Hepatocyte (in vitro differentiated cells): ENCODE measurements around the gene COL13A1. TPM values are rescaled to one million over a fixed set of nuclear protein-coding genes. Genes with fewer than 3 reads are reported as not detected.

ENCODE experiments used
- DNase-seq: peaks from one replicate; pipeline ENCODE4 v3.0.0-alpha.2; 2016; ENCODE audit warnings: low spot score
- H2AFZ ChIP-seq: fragments of 200-600 bp; sonication (generic); 2 replicates; pipeline ENCODE4 v1.6.0; 2016; ENCODE audit warnings: antibody characterized with exemption, mild to moderate bottlenecking
- H3K27ac ChIP-seq: fragments of 200-600 bp; sonication (generic); 2 replicates; pipeline ENCODE4 v1.5.1; 2016; ENCODE audit warnings: mild to moderate bottlenecking
- H3K27me3 ChIP-seq: fragments of 200-600 bp; sonication (generic); 2 replicates; pipeline ENCODE4 v1.6.1; 2016
- H3K36me3 ChIP-seq: fragments of 200-600 bp; sonication (generic); replicated peaks from 2 replicates; pipeline ENCODE4 v1.5.1; 2016; ENCODE audit warnings: low read depth; ENCODE audit not compliant: insufficient read depth
- H3K4me1 ChIP-seq: fragments of 200-600 bp; sonication (generic); 2 replicates; pipeline ENCODE4 v1.5.1; 2016; ENCODE audit warnings: mild to moderate bottlenecking, moderate library complexity; ENCODE audit not compliant: insufficient read depth
- H3K4me2 ChIP-seq: fragments of 200-600 bp; sonication (generic); 2 replicates; pipeline ENCODE4 v1.6.0; 2016
- H3K4me3 ChIP-seq: fragments of 200-600 bp; sonication (generic); 2 replicates; pipeline ENCODE4 v1.5.1; 2016; ENCODE audit warnings: mild to moderate bottlenecking
- H3K79me2 ChIP-seq: fragments of 200-600 bp; sonication (generic); 2 replicates; pipeline ENCODE4 v1.6.0; 2017; ENCODE audit warnings: mild to moderate bottlenecking
- H3K9me2 ChIP-seq: fragments of 200-600 bp; sonication (generic); replicated peaks from 2 replicates; pipeline ENCODE4 v1.6.0; 2017; ENCODE audit warnings: mild to moderate bottlenecking; ENCODE audit not compliant: insufficient read depth
- H3K9me3 ChIP-seq: fragments of 200-600 bp; sonication (generic); 2 replicates; pipeline ENCODE4 v1.5.1; 2016; ENCODE audit warnings: low read depth, mild to moderate bottlenecking
- H4K20me1 ChIP-seq: fragments of 200-600 bp; sonication (generic); 2 replicates; pipeline ENCODE4 v1.6.0; 2016; ENCODE audit warnings: mild to moderate bottlenecking; ENCODE audit not compliant: insufficient read depth, poor library complexity, severe bottlenecking
- EZH2 ChIP-seq: fragments of 200-600 bp; sonication (generic); IDR thresholded peaks from 2 replicates; pipeline ENCODE4 v1.6.1; 2016; ENCODE audit warnings: antibody characterized with exemption, mild to moderate bottlenecking, borderline replicate concordance
- EZH2phosphoT487 ChIP-seq: fragments of 200-600 bp; sonication (generic); IDR thresholded peaks from one replicate; pipeline ENCODE4 v1.6.1; 2018; ENCODE audit warnings: antibody characterized with exemption, mild to moderate bottlenecking, low read depth, moderate library complexity; ENCODE audit not compliant: unreplicated experiment, severe bottlenecking
- WGBS: methylation state at CpG from one replicate; pipeline ENCODE4 v1.1.6; 2016; ENCODE audit warnings: low lambda C conversion rate; ENCODE audit errors: missing lambda C conversion rate; 5-methylcytosine and 5-hydroxymethylcytosine counted together
- polyA plus RNA-seq: library from polyadenylated mRNA; unstranded; fragments of >200 nt; fragmentation: Nextera tagmentation; extraction: Ambion mirVana; gene quantifications from 2 replicates; pipeline ENCODE4 v1.2.1, GENCODE V29; 2016
- total RNA-seq: library from RNA; depleted of rRNA; stranded (reverse); fragments of >200 nt; gene quantifications from 2 replicates; pipeline ENCODE4 v1.2.3, GENCODE V29; 2014
- TF ChIP-seq, protein P1 (sequence below): fragments of 200-600 bp; sonication (generic); IDR thresholded peaks from 2 replicates; pipeline ENCODE4 v1.5.1; 2016; ENCODE audit warnings: antibody characterized with exemption, mild to moderate bottlenecking; ENCODE audit not compliant: poor library complexity

The COL13A1 gene
- total and polyA plus RNA-seq, 2 experiments from 2014 or later = 4.5 to 8.5 TPM

DNA sequence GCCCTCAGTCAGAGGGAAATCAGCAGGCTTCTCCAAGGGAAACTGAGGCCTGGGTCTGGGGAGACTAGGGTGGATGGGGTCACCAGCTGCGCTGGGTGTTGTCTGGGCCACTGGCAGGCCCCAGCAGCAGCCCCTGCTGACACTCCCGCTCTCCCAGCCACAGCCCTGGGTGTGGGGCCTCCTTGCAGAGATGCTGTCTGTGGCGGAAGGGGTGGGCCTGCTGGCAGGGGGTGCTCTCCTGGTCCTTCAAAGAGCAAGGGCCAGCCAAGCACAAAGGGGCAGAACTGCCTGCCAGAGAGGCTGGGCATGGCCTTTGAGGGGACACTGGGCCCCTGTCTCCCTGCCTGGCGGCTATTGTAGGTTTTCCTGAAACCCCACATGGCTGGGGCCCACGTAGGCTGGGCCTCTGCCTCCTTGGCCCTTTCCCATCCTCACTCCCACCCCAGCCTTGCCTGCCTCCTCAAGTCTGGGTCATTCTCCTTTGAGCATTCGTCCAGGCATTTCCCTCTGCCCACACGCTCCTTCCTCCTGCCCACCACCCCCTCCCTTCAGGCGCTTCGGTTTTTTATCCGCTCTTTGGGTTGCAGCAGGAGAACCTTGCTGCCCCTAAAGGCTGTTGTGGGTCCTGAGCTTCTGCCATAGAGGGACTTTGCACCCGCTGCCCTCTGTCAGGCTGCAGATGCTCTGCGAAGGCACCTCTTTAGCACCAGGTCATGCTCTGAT, 9.1 kb downstream of the COL13A1 start:
- H3K4me2 ChIP-seq = no peak overlapping the region
- H3K9me2 ChIP-seq = no peaks in the 10 kb centered on the region
- H3K79me2 ChIP-seq = no peaks in the 10 kb centered on the region
- H3K4me3 ChIP-seq = no peak overlapping the region
- no peaks in the 10 kb centered on the region for H3K27me3 ChIP-seq
- no peak overlapping the region for H3K27ac ChIP-seq
- DNase-seq = no peak
- peaks cover 5% of the 10 kb centered on the region for H3K4me1 ChIP-seq
- no peak overlapping the region for H2AFZ ChIP-seq
- WGBS = 84% methylated on average over 12 of the region's 12 CpGs
- TF ChIP-seq, protein P1, sequence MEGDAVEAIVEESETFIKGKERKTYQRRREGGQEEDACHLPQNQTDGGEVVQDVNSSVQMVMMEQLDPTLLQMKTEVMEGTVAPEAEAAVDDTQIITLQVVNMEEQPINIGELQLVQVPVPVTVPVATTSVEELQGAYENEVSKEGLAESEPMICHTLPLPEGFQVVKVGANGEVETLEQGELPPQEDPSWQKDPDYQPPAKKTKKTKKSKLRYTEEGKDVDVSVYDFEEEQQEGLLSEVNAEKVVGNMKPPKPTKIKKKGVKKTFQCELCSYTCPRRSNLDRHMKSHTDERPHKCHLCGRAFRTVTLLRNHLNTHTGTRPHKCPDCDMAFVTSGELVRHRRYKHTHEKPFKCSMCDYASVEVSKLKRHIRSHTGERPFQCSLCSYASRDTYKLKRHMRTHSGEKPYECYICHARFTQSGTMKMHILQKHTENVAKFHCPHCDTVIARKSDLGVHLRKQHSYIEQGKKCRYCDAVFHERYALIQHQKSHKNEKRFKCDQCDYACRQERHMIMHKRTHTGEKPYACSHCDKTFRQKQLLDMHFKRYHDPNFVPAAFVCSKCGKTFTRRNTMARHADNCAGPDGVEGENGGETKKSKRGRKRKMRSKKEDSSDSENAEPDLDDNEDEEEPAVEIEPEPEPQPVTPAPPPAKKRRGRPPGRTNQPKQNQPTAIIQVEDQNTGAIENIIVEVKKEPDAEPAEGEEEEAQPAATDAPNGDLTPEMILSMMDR = no peak
- TF ChIP-seq EZH2phosphoT487 (no peak), EZH2 (no peak)
- H3K9me3 ChIP-seq = no peaks in the 10 kb centered on the region
- no peaks in the 10 kb centered on the region for H3K36me3 ChIP-seq
- no peaks in the 10 kb centered on the region for H4K20me1 ChIP-seq

DNA sequence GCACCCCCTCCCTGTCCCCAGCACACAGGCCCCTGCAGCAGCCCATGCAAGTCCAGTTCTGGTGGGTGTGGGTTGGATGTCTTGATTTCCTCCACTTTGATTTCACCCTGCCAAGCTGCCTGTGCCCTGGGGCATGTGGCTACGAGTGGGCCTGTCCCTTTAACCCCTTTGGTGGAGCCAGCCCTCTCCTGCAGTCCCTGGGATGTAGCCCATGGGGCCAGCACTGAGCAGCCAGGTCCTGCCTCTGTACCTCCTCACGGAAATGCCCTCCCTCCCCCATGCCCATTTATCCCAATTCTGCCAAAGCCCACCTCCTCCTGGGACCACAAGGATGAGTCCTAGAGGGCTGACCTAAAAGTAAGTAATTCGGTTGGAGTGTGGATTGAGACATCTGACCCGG, 11.9 kb downstream of the COL13A1 start:
- Histone ChIP-seq H3K4me3 (no peak overlapping the region), H3K9me3 (no peaks in the 10 kb centered on the region), H3K27ac (no peak overlapping the region), H3K9me2 (no peaks in the 10 kb centered on the region), H4K20me1 (no peaks in the 10 kb centered on the region), H3K4me1 (peaks cover 13% of the 10 kb centered on the region), H2AFZ (no peak overlapping the region), H3K36me3 (no peaks in the 10 kb centered on the region), H3K27me3 (no peaks in the 10 kb centered on the region), H3K4me2 (no peak overlapping the region), H3K79me2 (no peaks in the 10 kb centered on the region)
- 86% methylated on average over 4 of the region's 4 CpGs for WGBS
- DNase-seq = no peak
- TF ChIP-seq, protein P1 = no peak
- no peak for TF ChIP-seq EZH2
- TF ChIP-seq EZH2phosphoT487 = no peak

DNA sequence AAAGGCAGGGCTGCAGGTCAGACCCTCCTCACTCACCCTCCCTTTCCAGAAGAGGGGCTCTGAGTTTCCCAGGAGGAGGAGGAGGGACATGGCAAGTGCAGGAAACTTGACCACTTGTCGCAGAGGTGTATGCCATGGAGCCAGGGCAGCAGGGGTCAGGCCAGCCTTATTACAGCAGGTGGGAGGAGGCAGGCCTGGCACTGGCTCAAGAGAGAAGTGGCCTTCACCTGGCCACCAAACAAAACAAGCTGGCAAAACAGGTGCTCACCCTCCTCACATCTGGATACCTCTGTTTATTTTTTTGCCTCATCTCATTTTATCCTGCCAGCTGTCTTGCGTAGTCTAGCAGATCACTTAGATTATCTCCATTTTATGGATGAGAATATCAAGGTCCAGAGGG, 12.5 kb downstream of the COL13A1 start:
- H3K4me3 ChIP-seq = no peak overlapping the region
- H3K27ac ChIP-seq = no peak overlapping the region
- no peaks in the 10 kb centered on the region for H4K20me1 ChIP-seq
- H2AFZ ChIP-seq = no peak overlapping the region
- H3K9me2 ChIP-seq = no peaks in the 10 kb centered on the region
- H3K79me2 ChIP-seq = no peaks in the 10 kb centered on the region
- H3K4me1 ChIP-seq = peaks cover 13% of the 10 kb centered on the region
- no peaks in the 10 kb centered on the region for H3K27me3 ChIP-seq
- TF ChIP-seq EZH2phosphoT487 (no peak), EZH2 (no peak)
- TF ChIP-seq, protein P1 = no peak
- WGBS = 93% methylated on average over 2 of the region's 2 CpGs
- H3K4me2 ChIP-seq = no peak overlapping the region
- no peaks in the 10 kb centered on the region for H3K9me3 ChIP-seq
- no peak for DNase-seq
- H3K36me3 ChIP-seq = no peaks in the 10 kb centered on the region
